RPMI8226 (cell line): ENCODE results near the gene ZNF723.
"Not testable (repeated sequence)": the region's sequence is repeated elsewhere in the genome, so short reads cannot be mapped to it uniquely, and the experiment has no call there.

ENCODE experiments used
- DNase-seq: peaks from one replicate; pipeline ENCODE4 v3.0.0-alpha.2; 2015

ZNF723 gene

DNA sequence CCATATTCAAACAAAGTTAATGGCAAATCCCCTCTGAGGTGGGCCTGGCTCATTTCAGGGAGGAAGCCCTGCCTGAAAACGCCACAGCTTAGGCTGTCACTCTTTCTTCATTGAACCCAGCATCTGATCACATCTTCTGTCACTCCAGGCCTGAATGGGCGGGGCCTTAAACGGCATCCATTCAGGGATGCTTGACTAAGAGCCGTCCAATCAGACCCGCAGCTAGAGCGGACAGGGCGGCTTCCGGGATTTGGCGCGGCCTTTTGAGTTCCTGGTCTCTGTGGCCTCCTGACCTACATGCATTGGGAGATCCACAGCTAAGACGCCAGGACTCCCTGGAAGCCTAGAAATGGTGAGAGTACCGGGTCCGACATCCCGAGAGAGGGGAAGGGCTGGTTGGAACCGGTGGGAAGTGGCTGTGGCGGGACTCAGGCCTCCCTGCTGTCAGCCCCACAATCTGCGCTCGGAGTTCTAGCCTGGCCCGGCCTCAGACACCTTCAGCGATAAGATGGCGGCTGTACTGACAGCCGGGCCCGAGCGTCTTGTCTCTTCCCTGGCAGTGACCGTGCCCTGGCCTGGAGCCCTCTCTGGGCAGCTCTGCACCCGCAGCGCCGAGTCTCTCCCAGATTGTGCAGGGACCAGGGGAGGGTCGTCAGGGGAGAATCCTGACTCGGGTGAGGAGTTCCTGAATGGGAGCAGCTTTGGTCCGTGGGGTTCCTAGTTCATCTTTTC, at the start of gene ZNF723:
ZNF723 (plus strand) TSS at position 261 of the 732 bp plus-strand sequence; CDS start at position 350, 89 bp downstream.
- DNase-seq, result peak; percentile 8

GRCh38 chr19:22783651-22784410, 48.3 kb upstream of the ZNF723 start, which contains the start of gene ZNF99:
TSS of gene ZNF99 (minus strand) at chr19:22784151. CDS start at chr19:22784016, 135 bp downstream.
- DNase-seq, result peak; percentile 20

- DNase-seq, result not testable (repeated sequence)
Measured at GRCh38 chr19:22792863-22793262, 39.2 kb upstream of the ZNF723 start.

GRCh38 chr19:22797040-22797439, 35.1 kb upstream of the ZNF723 start:
- DNase-seq, result no peak

GRCh38 chr19:22806418-22806817, 25.7 kb upstream of the ZNF723 start:
- no peak for DNase-seq

DNA sequence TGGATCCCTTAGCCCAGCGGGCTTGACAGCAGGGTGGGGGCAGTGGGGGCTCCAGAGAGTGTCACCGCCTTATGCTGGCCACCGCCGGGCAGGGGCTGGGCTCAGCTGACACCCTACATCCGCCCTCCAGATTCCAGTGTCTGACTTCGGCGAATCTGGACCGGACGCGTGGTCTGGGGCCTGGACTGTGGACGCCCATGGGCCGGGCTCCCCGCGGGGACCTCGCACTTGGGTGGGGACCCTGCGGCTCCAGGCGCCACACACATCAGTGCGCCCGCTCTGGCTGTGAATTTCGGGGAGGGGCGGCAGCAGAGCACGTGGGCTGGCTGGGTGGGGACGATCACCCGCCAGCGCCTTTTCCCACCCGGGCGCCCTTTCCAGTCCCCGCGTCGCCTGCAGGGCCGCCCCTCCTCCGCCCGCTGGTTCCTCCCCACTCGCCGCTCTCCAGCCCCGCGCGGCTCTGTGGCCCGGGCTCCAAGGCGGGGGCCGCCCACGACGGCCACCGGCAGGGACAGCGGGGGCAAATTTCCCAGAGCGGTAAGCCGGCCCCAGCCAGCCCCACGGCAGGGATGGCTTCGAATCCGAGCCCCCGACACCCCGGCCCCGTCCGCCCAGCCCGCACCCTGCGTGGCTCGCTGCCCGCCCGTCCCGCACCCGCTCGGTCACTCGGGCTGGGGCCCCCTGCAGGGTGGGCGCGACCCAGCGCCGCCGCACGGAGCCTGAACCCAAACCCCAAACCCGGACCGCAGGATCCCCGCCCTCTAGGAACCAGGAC, 24.8 kb upstream of the ZNF723 start:
- no peak for DNase-seq

DNA sequence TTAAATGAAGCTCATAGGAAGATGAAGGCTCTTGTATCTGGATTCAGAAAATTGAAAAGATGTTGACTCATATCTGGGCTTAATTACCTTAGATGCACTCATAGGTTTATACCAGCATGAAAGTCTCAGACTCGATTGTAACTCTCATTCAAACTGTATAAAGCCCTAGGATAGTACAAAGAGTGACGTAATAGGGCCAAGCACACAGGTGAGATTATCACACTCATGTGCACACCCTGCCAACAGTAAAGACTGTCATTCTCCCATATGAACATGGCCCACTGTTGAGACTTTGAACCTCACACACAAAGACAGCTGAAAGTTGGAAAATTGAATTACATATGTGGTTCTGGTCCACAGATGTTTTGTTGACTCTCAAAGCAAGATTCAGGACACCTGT, 18.0 kb upstream of the ZNF723 start:
- DNase-seq, result no peak

- DNase-seq, result no peak
Measured at GRCh38 chr19:22831211-22831610, 880 bp upstream of the ZNF723 start.

DNA sequence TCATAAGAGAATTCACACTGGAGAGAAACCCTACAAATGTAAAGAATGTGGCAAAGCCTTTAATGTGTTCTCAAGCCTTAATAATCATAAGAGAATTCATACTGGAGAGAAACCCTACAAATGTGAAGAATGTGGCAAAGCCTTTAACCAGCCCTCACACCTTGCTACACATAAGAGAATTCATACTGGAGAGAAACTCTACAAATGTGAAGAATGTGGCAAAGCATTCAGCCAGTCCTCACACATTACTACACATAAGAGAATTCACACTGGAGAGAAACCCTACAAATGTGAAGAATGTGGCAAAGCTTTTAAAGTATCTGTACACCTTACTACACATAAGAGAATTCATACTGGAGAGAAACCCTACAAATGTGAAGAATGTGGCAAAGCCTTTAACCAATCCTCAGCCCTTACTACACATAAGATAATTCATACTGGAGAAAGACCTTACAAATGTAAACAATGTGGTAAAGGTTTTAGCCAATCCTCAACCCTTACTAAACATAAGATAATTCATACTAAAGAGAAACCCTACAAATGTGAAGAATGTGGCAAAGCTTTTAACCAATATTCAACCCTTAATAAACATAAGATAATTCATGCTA, 25.7 kb downstream of the ZNF723 start:
- DNase-seq, result not testable (repeated sequence)

DNA sequence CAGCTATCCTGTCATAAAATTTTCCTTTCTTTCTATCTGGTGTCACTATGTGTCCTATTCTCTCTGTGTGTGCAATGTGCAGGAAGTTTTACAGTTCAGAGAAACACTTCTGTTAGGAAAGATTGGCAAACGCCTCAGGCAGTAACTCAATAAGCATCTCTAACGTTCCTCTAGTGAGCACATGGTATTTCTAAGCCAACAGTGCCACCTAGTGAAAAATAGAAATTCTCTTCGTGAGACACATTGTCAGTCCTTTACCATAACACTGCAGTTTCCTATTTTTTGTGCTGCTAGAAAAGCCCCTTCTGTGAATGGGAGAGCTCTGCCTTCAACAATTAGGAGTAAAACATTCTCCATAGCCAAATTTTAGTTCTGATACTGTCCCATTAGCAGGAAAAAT, 50.7 kb downstream of the ZNF723 start:
- peak; percentile 63 for DNase-seq

GRCh38 chr19:22893855-22894270, 61.8 kb downstream of the ZNF723 start:
- DNase-seq, result no peak

- DNase-seq, result no peak
Measured at GRCh38 chr19:22901431-22902130, 69.5 kb downstream of the ZNF723 start.
